Putamen (tissue), 1 donor: Measurements from ENCODE around the gene PIGO.

ENCODE experiments used
- DNase-seq: peaks from one replicate; pipeline ENCODE4 v3.0.0-alpha.2; 2016; ENCODE audit warnings: low spot score

PIGO gene

DNA sequence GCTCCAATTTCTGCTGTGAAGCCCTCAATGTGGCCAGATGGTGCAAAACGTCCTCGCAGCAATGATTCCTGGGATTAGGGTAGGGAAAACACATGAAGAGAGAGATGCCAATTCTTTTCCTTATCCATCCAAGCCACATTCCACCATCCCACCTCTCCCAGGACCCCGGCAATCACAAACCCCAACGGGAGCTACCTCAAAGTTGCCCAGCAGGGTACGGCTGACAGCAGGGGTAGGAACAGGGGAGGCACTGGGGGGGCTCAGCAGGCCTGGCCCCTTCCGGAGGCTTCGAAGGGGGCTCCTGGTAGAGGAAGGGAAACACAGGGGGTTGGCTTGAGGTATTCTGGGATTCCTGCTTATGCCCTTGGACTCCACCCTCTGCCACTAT, 9.9 kb upstream of the PIGO start:
- DNase-seq: no peak

GRCh38 chr9:35105571-35106342, 9.4 kb upstream of the PIGO start:
- DNase-seq: no peak

DNA sequence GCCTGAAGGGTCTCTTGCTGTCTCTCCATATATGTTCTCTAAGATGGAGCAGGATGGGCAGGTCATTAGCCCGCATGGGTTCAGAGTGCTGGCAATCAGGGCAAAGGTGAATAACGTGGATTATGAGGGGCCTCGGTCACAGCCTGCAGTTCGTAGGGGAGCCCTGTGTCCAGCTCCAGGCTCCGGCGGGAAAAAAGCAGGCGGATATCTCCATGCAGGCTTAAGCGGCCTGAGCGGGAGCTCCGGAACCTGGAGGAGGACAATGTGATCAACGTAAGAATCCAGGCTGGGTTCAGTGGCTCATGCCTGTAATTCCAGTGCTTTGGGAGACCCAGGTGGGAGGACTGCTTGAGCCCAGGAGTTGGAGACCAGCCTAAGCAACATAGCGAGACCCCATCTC, 8.7 kb upstream of the PIGO start:
- no peak for DNase-seq

DNA sequence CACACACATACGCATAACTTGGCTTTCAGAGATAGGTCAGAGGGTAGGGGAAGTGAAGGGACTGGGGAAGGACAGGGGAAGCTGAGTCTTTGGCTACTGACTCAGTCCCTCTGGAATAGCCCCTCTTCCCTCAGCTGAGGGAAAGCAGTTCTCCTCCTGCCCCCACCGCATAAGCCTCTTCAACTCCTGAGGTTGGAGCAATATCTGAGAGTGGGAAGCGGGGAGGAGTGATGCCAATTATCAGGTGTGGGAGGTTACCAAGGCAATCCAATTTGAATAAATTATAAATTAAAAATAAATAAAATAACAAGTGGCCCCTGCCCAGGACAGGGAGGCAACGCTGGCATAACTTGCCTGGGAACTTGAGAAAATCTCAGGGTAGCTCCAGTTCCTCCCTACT, 8.2 kb upstream of the PIGO start:
- peak; percentile 47 for DNase-seq

- no peak for DNase-seq
These were observed 7.3 kb upstream of the PIGO start for GRCh38 chr9:35103660-35104191.

DNA sequence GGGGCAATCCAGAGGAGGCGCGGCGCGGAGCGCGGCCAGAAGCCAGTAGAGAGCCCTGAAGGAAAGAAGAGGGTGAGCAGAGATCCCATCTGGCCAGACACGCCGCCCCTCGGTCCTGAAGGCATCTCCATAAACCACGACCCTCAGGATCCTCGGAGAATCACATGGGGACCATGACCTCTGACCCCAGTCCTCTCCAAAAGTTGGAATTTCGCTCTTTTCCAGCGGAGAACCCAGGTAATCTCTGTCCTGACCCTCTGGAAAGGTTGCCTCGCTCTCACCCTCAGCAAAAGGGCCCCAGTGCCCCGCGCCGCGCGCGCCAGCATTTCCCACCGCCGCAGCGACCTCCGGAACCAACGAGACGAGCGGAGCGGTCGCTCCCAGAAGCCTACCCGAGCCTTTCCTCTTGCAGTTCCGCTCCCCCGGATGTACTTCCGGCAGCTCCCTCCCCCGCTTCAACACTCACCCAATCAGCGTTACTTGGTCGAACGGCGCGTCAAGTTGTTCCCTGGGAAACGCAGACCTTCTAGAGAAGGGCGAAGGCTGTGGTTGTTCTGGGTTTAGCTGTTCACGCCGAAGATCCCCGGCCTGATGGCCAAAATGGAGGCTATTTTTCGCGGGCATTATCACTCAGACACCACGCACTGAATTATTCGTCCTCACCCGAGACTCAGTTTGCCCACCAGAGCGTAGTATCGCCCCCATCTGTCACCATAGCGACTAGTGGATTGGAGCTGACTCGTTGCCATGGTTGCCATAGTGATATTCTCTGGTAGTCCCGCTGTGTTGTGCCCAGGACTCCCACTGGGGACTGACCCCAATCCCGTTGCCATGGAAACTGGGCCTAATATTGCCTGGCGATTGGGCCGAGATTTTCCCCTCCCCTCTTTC, 6.6 kb upstream of the PIGO start, which contains the start of gene STOML2:
TSS of gene STOML2 (minus strand) at position 363 of the 891 bp plus-strand sequence. CDS start at position 326, 37 bp downstream.
- DNase-seq: peak; percentile 97

- DNase-seq: no peak
These were observed 6.0 kb upstream of the PIGO start for GRCh38 chr9:35102465-35102768.

- no peak for DNase-seq
These were observed 1.2 kb upstream of the PIGO start for GRCh38 chr9:35097573-35097972.

- no peak for DNase-seq
These were observed 4.9 kb downstream of the PIGO start for GRCh38 chr9:35091536-35091935.

GRCh38 chr9:35089434-35089833, 7.0 kb downstream of the PIGO start:
- DNase-seq: no peak

GRCh38 chr9:35085078-35085477, 11.3 kb downstream of the PIGO start:
- no peak for DNase-seq

GRCh38 chr9:35079426-35080341, 16.7 kb downstream of the PIGO start, which contains the start of gene FANCG:
TSS of gene FANCG (minus strand) at chr9:35079942. CDS start at chr9:35079524, 418 bp downstream.
- peak; percentile 90 for DNase-seq

- DNase-seq: no peak
These were observed 17.4 kb downstream of the PIGO start for GRCh38 chr9:35079041-35079425.

GRCh38 chr9:35078066-35078465, 18.3 kb downstream of the PIGO start:
- no peak for DNase-seq

DNA sequence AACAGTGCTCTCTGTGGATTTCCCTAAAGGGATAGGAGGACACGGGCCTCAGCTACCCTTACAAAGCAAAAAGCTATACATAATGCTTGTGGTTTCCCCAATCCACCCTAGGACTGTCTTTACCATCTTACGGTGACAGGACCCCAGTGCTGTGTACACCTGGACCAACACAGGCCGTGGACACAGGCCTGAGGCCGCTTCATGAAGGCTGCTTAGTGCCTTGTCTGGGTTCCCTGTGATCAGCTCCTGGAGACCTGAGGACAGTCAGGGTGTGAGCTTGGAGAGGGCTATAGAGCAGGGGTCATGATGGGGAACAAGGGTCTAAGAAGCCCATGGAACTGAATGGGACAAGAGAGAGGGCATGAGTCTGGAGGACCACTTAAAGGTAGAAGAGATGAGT, 19.5 kb downstream of the PIGO start:
- no peak for DNase-seq

GRCh38 chr9:35075358-35075757, 21.0 kb downstream of the PIGO start:
- no peak for DNase-seq

DNA sequence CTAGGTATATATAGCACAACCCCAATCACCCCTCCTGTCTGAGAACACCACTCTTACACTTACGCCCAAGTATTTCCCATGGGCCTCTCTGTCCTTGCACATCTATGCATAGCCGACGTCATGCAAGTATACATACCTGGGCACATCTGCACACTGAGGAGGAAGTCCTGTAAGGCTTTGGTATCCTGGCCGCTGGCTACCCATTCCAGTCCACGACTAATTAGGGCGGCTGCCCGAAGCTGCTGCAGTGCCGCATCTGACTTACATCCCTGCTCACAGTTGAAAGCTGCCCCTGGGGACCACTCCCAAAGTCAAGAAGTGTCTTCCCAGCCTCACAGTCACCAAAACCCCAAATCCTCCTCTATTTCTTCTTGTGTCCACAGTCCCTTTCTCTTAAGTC, 21.6 kb downstream of the PIGO start:
- no peak for DNase-seq

GRCh38 chr9:35074141-35074540, 22.2 kb downstream of the PIGO start:
- no peak for DNase-seq

DNA sequence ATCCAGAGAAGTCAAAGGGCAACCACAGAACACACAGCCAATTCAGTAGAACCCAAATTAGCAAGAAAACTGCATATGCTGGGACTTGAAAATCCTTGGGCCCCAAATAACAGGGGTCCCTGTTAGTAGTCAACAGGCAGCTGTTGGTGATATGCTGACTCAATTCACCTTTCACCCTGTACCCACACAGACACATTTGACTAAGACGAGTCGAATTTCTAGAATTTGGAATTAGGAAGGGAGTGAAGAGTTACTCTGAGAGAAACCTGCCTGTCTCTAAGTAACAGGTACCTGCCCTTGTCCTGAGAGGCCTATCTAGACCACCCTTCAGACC, 23.1 kb downstream of the PIGO start:
- no peak for DNase-seq

GRCh38 chr9:35072461-35073278, 23.7 kb downstream of the PIGO start, which contains the start of gene VCP:
TSS of gene VCP (minus strand) at chr9:35072625. CDS start at chr9:35072353, 272 bp downstream.
- peak; percentile 99 for DNase-seq
